PFSK-1 (cell line): ENCODE measurements around the gene ARL4D.

Source experiments
- FOXP2 ChIP-seq: optimal IDR thresholded peaks from 2 replicates; pipeline ENCODE3; 2011; ENCODE audit warnings: borderline replicate concordance, control low read depth, inconsistent platforms; ENCODE audit not compliant: insufficient read depth; ENCODE audit errors: extremely low read length, extremely low read depth
- POLR2AphosphoS5 ChIP-seq: IDR thresholded peaks from 2 replicates; pipeline ENCODE4 v1.6.1; 2012; ENCODE audit warnings: low read depth, mild to moderate bottlenecking, control low read depth, low read length, moderate library complexity
- SIN3A ChIP-seq: IDR thresholded peaks from 2 replicates; pipeline ENCODE4 v1.6.1; 2012; ENCODE audit warnings: mild to moderate bottlenecking, low read length, moderate library complexity, borderline replicate concordance; ENCODE audit not compliant: insufficient read depth
- TAF1 ChIP-seq: IDR thresholded peaks from 2 replicates; pipeline ENCODE4 v1.6.1; 2012; ENCODE audit warnings: low read length, control low read depth, borderline replicate concordance; ENCODE audit not compliant: insufficient read depth
- TF ChIP-seq, protein P1 (sequence below), 2 experiments: IDR thresholded peaks; 2 replicates each; pipeline versions ENCODE4 v1.6.1 to v1.8.0; 2011 to 2012; ENCODE audit warnings: low read depth in 2 of 2, low read length in 2 of 2, control low read depth in 1 of 2, inconsistent platforms in 1 of 2, mild to moderate bottlenecking in 1 of 2, moderate library complexity in 1 of 2; ENCODE audit not compliant: insufficient read depth in 1 of 2

ARL4D gene

DNA sequence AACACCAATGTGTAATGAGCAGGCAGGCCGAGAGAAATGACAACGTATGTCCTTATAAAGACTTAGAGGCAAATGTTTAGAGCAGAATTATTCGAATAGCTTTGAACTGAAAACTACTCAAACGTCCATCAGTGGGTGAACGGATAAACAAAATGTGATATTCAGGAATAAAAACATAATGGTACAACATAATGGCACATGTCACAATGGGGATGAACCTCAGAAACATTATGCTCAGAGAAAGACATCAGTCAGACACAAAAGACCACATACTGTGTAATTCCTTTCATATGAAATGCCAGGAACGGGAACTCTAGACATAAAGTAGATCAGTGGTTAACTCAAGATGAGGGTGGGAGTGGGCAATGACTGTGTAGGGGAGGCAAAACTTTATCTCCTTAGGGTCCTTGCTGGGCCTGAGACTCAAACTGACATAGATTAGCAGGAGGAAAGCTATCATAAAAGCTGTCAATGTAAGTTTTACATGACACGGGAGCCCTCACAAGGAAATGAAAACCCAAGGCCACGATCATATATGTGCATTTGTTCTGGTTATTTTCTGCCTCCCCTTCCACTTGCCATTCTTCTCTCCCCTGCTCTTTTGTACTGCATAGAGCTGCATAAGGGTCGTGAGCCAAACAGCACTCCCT lies 14.8 kb upstream of the ARL4D start:
- TF ChIP-seq TAF1 (no peak), POLR2AphosphoS5 (no peak)

DNA sequence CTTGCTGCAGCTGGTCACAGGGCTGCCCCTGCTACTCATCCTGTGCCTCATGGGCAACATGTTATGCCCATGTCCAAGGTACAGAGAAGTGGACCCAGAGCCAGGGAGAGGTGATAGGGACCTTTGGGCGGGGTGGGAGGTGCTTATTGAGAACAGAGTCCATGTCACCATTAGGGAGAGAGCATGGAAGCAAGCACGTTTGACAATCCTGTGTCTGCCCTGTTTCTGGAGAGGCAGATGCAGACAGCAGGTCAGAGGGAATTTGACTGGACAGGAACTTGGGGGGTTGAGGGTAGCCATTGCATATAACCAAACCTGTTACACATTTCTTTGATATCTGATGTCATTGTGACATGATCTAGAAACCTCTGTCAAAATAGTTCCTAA lies 14.3 kb upstream of the ARL4D start:
- TF ChIP-seq FOXP2 (no peak), TAF1 (no peak), POLR2AphosphoS5 (no peak), SIN3A (no peak)
- TF ChIP-seq, protein P1, sequence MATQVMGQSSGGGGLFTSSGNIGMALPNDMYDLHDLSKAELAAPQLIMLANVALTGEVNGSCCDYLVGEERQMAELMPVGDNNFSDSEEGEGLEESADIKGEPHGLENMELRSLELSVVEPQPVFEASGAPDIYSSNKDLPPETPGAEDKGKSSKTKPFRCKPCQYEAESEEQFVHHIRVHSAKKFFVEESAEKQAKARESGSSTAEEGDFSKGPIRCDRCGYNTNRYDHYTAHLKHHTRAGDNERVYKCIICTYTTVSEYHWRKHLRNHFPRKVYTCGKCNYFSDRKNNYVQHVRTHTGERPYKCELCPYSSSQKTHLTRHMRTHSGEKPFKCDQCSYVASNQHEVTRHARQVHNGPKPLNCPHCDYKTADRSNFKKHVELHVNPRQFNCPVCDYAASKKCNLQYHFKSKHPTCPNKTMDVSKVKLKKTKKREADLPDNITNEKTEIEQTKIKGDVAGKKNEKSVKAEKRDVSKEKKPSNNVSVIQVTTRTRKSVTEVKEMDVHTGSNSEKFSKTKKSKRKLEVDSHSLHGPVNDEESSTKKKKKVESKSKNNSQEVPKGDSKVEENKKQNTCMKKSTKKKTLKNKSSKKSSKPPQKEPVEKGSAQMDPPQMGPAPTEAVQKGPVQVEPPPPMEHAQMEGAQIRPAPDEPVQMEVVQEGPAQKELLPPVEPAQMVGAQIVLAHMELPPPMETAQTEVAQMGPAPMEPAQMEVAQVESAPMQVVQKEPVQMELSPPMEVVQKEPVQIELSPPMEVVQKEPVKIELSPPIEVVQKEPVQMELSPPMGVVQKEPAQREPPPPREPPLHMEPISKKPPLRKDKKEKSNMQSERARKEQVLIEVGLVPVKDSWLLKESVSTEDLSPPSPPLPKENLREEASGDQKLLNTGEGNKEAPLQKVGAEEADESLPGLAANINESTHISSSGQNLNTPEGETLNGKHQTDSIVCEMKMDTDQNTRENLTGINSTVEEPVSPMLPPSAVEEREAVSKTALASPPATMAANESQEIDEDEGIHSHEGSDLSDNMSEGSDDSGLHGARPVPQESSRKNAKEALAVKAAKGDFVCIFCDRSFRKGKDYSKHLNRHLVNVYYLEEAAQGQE (IDR thresholded peaks at IDR 0.05; ENCODE audit: insufficient read depth in 1 of 2, low read depth in 2 of 2, low read length in 2 of 2) = no peak

DNA sequence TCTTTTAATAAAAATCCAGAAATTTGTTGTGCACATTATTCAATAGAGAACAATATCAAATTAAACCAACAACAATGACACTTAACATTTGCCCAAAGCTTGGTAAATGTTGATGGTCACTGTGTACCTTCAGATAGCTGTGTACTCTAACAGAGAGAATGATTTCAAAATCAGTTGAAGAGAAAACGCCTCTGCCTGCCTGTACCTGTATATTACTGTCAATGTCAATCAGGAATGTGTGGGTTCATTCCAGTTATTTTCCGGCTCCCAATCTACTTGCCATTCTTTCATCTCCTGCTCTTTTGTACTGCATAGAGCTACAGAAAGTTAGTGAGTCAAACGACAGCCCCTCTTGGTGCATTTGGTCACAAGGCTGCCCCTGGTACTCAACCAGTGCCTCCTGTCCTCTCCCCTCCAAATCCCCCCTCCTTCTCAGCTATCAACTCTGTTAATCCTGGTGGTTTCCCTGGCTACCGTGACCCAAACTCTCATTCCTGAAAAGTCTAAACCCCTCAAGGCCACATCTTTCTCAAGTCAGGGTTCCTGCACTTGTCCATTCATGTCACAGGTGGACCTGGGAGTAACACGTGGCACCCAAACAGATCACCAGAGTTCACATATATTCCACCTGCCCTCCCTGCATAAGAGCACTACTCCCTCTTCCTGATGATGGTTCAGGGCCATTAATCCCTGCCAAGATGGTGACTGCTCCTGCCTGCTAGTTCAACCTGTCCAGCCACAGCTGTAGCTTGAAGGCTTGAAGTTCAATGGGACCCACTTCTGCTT lies 13.6 kb upstream of the ARL4D start:
- TF ChIP-seq TAF1 (no peak), SIN3A (no peak), POLR2AphosphoS5 (no peak), FOXP2 (no peak)
- TF ChIP-seq, protein P1 (IDR thresholded peaks at IDR 0.05; ENCODE audit: insufficient read depth in 1 of 2, low read depth in 2 of 2, low read length in 2 of 2) = no peak

DNA sequence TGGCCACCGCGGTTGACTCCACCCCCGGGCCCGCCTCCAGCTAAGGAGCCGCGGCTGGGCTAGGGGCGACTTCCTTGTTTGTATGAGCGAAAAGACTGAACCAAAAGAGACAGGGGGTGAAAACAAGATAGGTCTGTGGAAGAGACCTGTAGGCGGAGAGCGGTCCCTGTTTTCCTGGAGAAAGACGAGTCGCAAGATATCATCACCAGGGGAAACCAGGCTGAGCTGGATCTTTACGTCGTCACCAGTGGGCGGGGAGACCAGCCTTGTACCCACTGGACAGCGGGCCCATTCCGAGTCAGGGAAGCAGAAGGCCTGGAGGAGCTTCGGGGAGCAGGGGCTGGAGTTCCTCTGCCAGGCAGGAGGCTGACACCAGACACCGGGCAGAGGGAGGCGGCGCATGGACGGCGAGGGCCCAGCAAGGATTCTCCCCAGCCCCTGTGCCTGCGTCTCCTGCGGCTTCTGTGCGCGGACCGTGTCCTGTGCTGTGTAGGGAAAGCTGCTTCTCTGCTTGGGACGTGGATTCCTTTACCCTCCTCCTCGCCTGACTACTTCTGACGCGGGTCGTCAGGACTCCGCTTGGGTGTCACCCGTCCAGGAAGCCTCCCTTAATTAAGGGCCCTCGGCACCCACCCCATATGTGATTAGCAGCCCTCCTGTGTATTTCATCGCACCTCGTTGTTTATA lies 10.3 kb upstream of the ARL4D start:
- TF ChIP-seq TAF1 (peak; percentile 78; the same call in 1 of the 2 replicates), FOXP2 (no peak), POLR2AphosphoS5 (peak; percentile 76), SIN3A (peak; percentile 77; the same call in 1 of the 2 replicates)
- TF ChIP-seq, protein P1 (IDR thresholded peaks at IDR 0.05; ENCODE audit: insufficient read depth in 1 of 2, low read depth in 2 of 2, low read length in 2 of 2) = peak in 1 of 2 experiments; percentile 70; a peak in 1 of 4 replicates

DNA sequence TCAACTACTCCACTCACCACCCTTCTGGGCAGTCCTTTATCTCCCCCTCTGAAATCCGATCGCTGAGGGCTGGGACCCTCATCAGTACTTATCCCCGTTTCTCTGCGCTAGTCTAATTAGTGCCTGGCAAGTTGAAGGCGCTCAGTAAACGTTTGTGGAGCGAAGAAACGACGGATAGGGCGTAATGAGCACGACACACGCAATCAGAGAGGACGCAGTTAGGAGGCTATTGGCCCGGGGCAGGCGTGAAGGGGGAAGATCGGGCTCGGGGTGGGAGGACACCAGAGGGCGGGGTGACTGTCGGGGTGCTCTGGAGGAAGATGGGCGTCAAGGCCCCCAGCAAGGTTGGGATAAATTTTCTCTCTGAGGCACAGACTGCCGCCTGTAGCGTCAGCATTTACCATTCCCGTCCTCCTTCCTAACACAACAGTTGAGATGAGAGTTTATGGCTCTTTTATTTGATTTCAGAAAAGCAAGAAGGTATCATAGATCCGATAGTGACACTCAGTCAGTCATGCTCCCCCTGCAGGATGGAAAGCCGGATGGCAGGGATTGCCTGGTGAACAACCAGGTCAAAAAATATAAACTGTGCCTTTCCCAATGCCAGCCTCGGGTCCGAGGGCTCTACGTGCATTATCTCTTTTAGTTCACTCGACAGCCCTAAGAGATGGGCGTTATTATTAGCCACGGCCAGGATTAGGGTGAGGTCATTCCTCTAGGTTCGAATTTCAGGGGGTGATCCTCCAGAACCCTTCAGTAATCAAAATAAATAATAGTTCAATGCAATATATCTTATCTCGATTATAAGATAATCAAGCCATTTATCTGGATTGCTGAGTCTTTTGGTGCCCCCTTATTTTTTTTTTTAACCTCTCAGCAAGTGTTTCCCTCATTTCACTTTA lies 9.5 kb upstream of the ARL4D start:
- peak; percentile 13 for TF ChIP-seq POLR2AphosphoS5
- no peak for TF ChIP-seq FOXP2
